GM18873 (cell line): Measurements from ENCODE around the gene SURF4.

Source experiments
- ATAC-seq: cut with Tn5 transposase; IDR thresholded peaks from one replicate; pipeline ENCODE4 v1.9.1; 2021; ENCODE audit warnings: mild to moderate bottlenecking, moderate library complexity, moderate number of reproducible peaks; ENCODE audit not compliant: unreplicated experiment, low FRiP score

Gene SURF4

GRCh38 chr9:133355881-133356357 is 19.9 kb downstream of the SURF4 start:
- ATAC-seq = no peak

DNA sequence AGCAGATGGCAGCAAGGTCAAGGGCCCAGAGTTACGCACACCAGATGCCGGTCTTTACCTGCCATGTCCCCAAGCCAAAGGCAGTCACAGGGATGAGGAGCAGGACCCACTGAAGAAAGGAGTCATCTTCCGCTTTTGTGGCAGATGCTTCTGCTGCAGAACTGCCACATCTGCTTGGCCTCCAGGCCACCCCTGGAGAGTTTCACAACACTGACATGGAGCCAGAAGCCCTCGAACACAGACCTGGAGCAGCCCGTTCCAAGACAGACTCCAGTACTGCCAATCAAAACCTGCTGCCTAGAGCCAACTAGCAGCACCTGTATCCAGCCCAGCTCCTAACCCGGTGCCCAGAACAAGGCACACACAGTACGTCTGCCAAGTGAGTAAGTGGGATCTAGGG is 21.1 kb downstream of the SURF4 start:
- ATAC-seq = no peak

DNA sequence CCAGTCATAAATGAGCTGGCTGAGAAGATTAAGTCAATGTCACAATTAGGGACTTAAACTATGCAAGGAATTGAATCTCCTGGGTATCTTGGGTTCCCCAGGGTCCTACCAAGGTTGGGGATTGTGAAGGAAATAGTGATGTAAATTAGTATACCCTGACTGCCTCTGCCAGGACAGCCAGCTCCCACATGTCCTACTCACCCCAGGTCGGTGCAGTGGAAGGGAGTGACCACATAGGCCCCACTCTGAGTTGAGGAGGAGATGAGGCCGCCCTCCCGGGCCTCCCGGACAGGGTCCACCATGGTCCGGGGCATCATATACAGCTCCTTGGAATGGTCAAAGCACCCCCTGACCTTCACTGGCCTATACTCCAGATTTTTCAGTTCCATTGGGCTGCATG is 22.3 kb downstream of the SURF4 start:
- no peak for ATAC-seq

DNA sequence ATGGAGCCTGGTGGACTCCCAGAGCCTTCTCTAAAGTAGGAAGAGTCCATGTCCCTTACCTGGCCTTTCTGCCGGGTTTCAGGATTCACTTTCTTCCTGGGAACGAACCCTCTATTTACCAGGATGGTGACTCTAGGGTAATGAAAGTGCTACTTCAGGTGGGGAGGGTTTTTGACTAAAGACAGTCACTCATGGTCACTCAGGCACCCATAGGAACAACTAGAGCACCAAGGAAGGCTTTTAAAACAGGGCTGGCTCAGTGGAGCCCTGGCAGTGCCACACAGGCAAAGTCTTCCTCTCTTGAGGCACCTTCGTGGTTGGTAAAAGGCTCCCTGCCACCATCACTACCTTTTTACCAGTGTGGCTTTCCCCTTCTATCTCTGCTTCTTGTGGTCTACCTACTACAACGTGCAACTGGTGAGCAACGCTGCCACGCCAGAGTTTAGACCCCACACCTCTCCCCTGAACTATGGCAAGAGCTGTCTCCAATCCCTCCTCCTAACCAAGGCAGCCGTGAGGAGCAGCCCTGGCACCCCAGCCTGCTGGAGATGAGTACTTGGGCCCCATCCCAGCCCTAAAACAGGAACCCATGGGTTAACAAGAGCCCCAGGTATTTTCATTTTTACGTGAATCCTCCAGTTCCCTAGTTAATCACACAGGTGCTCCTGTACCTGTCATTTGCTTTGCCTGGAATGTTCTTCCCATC is 23.1 kb downstream of the SURF4 start:
- ATAC-seq = no peak

DNA sequence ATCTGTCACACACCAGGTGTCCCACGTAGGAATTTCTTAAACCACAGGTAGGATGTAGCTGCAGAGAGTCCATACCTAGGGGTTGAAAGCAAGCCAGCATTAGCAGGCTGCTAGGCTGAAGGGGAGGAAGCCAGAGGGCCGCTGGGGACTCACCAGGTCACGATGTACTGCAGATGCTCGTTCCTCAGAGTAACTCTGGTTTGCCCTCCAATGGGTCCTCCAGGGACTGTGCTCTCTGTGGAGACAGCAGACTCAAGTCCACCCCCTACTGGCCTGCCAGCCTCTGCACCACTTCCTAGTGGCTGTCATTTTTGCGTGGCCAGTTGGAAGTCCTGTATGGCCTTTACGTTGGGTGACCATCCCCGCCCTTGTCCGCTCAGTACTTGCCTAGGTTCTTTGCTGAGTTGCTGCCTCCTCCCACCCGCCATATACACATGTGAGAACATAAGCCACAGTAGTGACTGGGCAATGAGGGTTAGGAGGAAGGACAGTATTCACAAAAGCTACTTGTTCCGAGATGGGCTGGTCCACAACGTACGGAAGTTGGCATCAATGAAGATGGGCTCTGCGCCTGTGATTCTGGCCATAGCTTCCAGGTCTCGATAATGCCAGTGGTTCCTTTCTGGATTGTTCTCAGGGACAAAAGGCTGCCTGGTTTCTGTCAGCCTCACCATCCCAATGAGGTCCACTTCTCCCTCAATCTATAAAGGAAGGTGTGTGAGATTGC is 23.8 kb downstream of the SURF4 start:
- ATAC-seq = no peak

GRCh38 chr9:133351526-133351907 is 24.3 kb downstream of the SURF4 start:
- ATAC-seq = no peak

- ATAC-seq = no peak
Measured at GRCh38 chr9:133349965-133350616, 25.8 kb downstream of the SURF4 start.

DNA sequence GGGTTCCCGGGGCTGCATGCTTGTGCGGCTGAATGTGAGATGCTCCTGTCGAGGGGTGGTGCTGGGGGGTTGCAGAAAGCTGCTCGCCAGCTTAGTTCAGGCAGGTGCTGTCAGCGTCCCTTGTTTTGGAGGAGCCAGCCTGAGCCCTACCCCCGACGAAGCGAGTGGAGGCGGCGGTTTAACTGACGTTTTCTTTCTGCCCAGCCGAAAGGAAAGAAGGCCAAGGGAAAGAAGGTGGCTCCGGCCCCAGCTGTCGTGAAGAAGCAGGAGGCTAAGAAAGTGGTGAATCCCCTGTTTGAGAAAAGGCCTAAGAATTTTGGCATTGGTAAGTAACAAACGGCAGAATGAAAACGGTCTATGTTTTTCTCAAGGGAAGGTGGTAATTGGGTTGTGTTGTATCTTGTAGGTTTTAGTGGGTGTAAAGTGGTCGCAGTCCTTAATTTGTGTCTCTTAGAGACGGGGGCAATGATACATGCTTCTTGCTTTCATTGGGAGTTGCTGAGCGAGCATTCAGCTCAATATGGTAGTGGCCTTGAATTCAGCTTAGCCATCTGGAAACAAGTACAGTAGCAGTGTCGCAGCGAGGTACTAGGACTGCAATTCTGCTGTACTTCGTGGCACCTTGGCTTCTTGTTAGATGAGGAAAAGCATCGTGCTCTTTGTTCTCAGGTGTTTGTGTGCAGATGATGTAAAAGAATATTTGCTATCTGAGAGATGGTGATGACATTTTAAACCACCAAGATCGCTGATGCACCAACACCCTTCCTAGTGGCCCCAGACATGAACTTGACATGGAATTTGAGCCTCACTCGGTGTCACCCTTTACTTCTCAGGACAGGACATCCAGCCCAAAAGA is 26.9 kb downstream of the SURF4 start:
- no peak for ATAC-seq

DNA sequence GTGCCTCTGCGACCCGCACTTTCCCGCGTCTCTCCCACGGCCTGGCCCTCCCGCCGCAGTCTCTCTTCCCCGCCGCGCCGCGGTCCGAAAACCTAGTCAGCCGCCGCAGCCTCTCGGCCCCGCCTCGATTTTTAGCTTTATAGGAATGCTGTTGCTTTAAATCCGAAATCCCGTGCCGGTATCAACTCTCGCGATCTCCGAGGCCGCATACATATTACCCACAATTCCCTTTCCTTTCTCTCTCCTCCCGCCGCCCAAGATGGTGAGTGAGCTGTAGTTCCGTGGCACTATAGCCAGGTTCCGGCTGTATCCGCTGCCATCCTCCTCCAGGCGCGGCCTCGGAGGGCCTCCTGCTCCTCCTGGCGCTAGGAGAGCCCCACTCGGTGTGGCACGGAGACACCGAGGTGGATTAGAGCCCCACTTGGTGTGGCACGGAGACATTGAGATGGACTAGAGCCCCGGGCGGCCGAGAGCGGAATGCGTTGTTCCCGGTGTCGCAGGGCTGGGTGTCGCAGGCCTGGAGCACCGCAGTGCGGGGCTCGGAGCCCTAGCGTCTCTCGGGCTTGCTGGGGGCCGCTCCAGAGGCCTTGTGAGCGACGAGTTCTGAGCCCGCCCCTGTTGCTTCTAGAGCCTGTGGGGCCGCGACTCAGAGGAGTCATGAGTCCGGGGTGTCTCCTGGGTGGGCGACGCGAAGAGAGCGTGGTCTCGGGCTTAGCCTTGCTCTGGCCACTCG is 27.7 kb downstream of the SURF4 start, which contains the start of the genes MED22 and RPL7A:
Gene MED22 (minus strand): TSS at position 147 of the 733 bp plus-strand sequence. CDS start 1,469 bp downstream, outside the sequence.
Gene RPL7A (plus strand): TSS at position 234 of the 733 bp plus-strand sequence. CDS start 26 bp downstream, at position 260.
- peak; percentile 75 for ATAC-seq

- peak; percentile 16 for ATAC-seq
Measured at GRCh38 chr9:133347515-133347984, 28.3 kb downstream of the SURF4 start.

GRCh38 chr9:133346021-133346785 is 29.7 kb downstream of the SURF4 start:
- no peak for ATAC-seq

DNA sequence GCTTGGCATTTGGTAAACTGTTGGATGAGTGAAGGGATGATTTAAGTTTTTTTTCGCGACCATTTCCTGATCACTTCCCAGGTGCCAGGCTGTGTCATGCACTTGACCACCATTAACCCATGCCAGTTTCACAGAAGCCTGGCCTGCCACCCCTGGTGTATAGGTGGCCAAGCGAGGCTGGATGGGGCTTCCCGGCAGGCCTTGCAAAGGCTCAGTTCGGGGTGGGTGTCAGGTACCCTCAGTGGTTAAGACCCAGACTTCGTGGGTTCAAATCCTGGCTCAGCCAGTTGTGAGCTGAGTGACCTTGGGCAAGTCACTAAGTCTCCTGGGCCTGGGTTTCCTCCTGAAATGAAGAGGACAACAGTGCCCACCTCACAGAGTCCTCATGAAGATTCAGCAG is 30.3 kb downstream of the SURF4 start:
- ATAC-seq = no peak

DNA sequence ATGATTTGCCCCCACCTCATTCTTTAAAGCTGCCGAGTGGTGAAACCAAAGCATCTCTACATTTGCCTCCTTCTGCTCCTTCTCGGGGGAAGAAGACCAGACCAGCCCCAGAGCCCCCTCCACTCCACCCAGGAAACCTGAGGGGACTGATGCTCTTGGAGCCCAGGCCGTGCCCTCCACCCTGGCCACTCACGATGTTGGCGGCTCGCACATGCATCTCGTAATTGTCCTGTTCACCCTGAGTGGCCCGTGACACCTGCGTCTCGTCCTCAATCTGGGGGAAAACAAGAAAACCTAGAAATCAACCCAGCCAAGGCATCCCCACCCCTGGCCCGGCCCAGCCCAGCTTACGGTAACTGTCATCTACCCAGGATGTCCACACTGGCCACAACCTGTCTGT is 30.9 kb downstream of the SURF4 start:
- ATAC-seq = no peak

GRCh38 chr9:133344071-133344470 is 31.8 kb downstream of the SURF4 start:
- no peak for ATAC-seq

DNA sequence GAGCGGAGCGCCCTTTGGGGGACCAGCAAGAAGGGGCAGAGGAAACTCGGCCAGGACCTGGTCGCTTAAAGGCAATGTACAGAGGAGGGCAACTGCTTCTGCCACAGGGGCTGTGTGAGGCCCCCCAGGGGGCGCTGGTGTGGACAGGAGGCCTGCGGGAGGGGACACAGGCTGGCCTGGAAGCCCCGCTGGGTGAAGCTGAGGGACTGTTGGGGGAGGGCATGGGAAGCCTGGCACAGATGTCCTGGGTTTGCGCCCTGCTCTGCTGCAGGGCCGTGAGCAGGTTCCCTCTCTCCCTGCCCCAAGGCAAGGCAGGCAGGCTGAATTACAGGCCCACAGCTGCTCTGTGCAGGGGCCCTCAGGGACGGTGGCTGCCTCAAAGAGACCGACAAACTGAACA is 33.3 kb downstream of the SURF4 start:
- no peak for ATAC-seq

GRCh38 chr9:133342069-133342406 is 33.8 kb downstream of the SURF4 start:
- ATAC-seq = no peak

DNA sequence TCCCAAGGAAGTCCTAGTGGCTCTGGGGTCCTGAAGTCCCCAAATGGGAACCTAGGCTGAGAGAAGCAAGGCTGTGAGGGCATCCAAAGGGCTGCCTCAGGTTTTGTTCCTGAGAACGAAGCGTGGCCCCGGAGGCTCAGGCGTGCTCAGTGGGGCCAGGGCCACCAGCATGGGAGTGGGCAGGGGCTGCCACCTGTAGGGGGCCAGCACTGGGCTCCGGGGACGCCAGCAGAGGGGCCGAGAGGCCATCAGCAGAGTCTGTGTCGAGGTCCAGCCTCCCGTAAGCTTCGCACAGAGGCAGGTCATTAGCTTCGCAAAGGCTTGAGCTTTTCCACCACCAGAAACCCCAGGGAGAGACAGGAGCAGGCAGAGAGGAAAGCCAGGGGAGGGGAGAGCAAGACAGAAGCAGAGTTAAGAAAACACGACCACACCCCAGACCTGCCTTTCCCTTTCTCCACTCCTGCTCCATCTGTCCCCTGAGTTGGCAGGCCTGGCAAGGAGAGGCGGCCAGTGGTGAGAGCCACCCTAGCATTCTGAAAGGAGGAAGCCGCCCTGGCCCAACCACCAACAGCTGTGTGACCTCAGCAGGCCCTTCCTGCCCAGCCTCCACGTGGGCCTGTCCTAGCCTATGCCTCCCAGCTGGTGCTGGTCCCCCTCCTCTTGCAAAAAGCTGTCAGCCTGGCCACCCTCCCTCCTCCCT is 34.3 kb downstream of the SURF4 start:
- no peak for ATAC-seq

DNA sequence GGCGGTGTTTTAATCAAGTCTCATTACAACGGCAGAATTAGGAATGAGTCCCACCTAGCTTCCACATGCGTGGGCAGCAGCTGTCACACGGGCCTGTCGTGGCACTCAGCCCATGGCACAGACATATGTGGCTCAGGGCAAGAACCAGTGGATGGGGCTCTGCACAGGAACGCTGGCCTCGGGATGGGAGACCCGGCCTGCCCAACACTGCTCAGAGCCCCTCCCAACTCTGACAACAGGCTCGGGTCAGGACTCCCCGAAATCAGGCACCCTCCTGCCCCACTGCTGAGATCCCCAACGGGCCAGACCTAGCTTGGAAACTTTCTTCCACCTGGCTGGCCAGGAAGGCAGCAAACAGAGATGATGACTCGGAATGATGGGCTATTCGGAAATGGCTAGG is 34.9 kb downstream of the SURF4 start:
- ATAC-seq = no peak
